Measurements from ENCODE around the gene PLEKHB2. TPM values are rescaled to one million over a fixed set of nuclear protein-coding genes. Genes with fewer than 3 reads are reported as not detected.

The PLEKHB2 gene
- total RNA-seq, 1 experiment from 2014 or later, result 55.9 TPM

DNA sequence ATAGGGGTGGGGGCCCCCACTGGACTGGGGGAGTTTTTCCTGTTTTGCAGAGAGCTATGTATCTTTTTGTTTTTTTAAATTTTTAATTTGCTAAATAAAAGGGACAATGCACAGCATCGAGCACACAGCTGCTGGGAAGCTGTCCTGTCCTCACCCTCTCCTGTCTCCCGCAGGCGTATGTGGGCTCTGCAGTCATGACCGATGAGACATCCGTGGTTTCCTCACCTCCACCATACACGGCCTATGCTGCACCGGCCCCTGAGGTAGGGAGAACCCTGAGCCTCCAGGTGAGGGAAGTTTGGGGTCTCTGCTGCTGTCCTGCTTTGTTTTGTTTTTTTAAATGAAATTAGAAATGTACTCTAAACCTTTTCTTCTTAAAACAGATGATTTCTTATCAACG, 27.6 kb downstream of the PLEKHB2 start:
- Histone ChIP-seq H2AFZ (ENCODE audit: low read length) (no peak overlapping the region), H3T11ph (ENCODE audit: low read length) (no peak overlapping the region), H3K9ac (ENCODE audit: extremely low read depth, insufficient read length, low read length) (no peak overlapping the region), H3K27ac (ENCODE audit: insufficient read length, low read depth, low read length) (no peak overlapping the region), H3K9me3 (ENCODE audit: control insufficient read depth, low read depth, low read length) (no peaks in the 10 kb centered on the region), H2AK5ac (ENCODE audit: insufficient read length, low read length) (no peak overlapping the region), H2BK20ac (ENCODE audit: low read depth, low read length, poor library complexity, severe bottlenecking) (no peak overlapping the region), H3K14ac (ENCODE audit: insufficient read depth, low read length) (no peak overlapping the region), H3K79me1 (ENCODE audit: insufficient read depth, low read depth, low read length, poor library complexity, severe bottlenecking) (no peaks in the 10 kb centered on the region), H4K91ac (ENCODE audit: insufficient read length, low read depth, low read length) (no peak overlapping the region), H3K4me2 (ENCODE audit: insufficient read depth, insufficient read length, low read length) (no peak overlapping the region), H3K56ac (ENCODE audit: insufficient read length, low read depth, low read length) (no peak overlapping the region), H3K23ac (ENCODE audit: insufficient read length, low read depth, low read length) (no peak overlapping the region), H3K27me3 (ENCODE audit: insufficient read depth, low read length) (no peaks in the 10 kb centered on the region; the same call in 1 of the 2 replicates), H2BK12ac (ENCODE audit: insufficient read length, low read depth, low read length) (no peak overlapping the region), H3K23me2 (ENCODE audit: insufficient read length, low read depth, low read length, poor library complexity, severe bottlenecking) (no peaks in the 10 kb centered on the region), H3K4me1 (ENCODE audit: insufficient read depth, low read length) (no peaks in the 10 kb centered on the region), H4K5ac (ENCODE audit: insufficient read length, low read depth, low read length) (no peak overlapping the region), H4K20me1 (ENCODE audit: control insufficient read depth, insufficient read depth, insufficient read length) (no peaks in the 10 kb centered on the region), H2BK5ac (ENCODE audit: insufficient read length, low read length) (no peak overlapping the region), H3K18ac (ENCODE audit: insufficient read length, low read depth, low read length) (no peak overlapping the region), H4K8ac (replicated peaks; ENCODE audit: insufficient read length, low read depth, low read length) (no peak overlapping the region), H2BK120ac (ENCODE audit: low read depth, low read length, poor library complexity, severe bottlenecking) (no peak overlapping the region), H3K4ac (ENCODE audit: low read depth, low read length) (no peak overlapping the region), H3K79me2 (ENCODE audit: insufficient read depth, low read length) (no peaks in the 10 kb centered on the region), H2BK15ac (ENCODE audit: low read depth, low read length) (no peak overlapping the region)
- no CpG with 5 or more reads among the region's 8 CpGs for WGBS (ENCODE audit: extremely low coverage, insufficient read length, low lambda C conversion rate)
- H3K27ac Mint-ChIP-seq, result no peak overlapping the region
- peaks cover 48 to 78% (median 68%) of the 10 kb centered on the region in 3 experiments for H3K36me3 Mint-ChIP-seq (ENCODE audit: insufficient read depth in 1 of 3, low read depth in 3 of 3)
- H3K4me1 Mint-ChIP-seq, result 0 out of 4 replicates have a peak, but pooled peaks cover 2% of the 10 kb centered on the region in 2 experiments
- no peak for DNase-seq
- peaks cover 4% of the 10 kb centered on the region; the same call in 1 of the 2 replicates for H3K27me3 Mint-ChIP-seq (ENCODE audit: low read depth)
- TF ChIP-seq, protein P1, sequence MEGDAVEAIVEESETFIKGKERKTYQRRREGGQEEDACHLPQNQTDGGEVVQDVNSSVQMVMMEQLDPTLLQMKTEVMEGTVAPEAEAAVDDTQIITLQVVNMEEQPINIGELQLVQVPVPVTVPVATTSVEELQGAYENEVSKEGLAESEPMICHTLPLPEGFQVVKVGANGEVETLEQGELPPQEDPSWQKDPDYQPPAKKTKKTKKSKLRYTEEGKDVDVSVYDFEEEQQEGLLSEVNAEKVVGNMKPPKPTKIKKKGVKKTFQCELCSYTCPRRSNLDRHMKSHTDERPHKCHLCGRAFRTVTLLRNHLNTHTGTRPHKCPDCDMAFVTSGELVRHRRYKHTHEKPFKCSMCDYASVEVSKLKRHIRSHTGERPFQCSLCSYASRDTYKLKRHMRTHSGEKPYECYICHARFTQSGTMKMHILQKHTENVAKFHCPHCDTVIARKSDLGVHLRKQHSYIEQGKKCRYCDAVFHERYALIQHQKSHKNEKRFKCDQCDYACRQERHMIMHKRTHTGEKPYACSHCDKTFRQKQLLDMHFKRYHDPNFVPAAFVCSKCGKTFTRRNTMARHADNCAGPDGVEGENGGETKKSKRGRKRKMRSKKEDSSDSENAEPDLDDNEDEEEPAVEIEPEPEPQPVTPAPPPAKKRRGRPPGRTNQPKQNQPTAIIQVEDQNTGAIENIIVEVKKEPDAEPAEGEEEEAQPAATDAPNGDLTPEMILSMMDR (conservative IDR thresholded peaks at IDR 0.05), result no peak
- H3K4me3 Mint-ChIP-seq, result no peak overlapping the region
- peaks cover 0 to 8% of the 10 kb centered on the region in 2 experiments; a peak in 3 of 5 replicates for H3K9me3 Mint-ChIP-seq
